Astrocyte (in vitro differentiated cells and primary cell): ENCODE data around the gene TMCC1.

ENCODE experiments used
- CTCF ChIP-seq: IDR thresholded peaks from 2 replicates; pipeline ENCODE4 v1.5.1; 2011; ENCODE audit warnings: low read depth, mild to moderate bottlenecking, inconsistent platforms, low read length, moderate library complexity; ENCODE audit not compliant: insufficient read depth
- EZH2 ChIP-seq: IDR thresholded peaks from 2 replicates; pipeline ENCODE4 v1.6.1; 2012; ENCODE audit warnings: mild to moderate bottlenecking, low read length, inconsistent platforms; ENCODE audit not compliant: insufficient read depth

- TF ChIP-seq CTCF (no peak), EZH2 (no peak)
Measured at GRCh38 chr3:129602309-129602708, 291.2 kb downstream of the TMCC1 start.
